ENCODE data around the gene PCSK9. TPM values are rescaled to one million over a fixed set of nuclear protein-coding genes. Genes with fewer than 3 reads are reported as not detected.

PCSK9 gene
- total and polyA plus RNA-seq, 4 donors, result 10.8 to 112 (median 58.5) TPM

GRCh38 chr1:55018395-55018794, 21.0 kb upstream of the PCSK9 start:
- Histone ChIP-seq H3K27me3 (ENCODE audit: control insufficient read depth in 4 of 4, insufficient read depth in 4 of 4, low read length in 3 of 4) (no peaks in the 10 kb centered on the region), H3K9ac (ENCODE audit: low read depth in 1 of 2, low read length in 2 of 2) (no peak overlapping the region), H3K9me3 (ENCODE audit: control insufficient read depth in 4 of 4, low read length in 3 of 4) (no peaks in the 10 kb centered on the region), H3K4me1 (ENCODE audit: control insufficient read depth in 4 of 4, insufficient read depth in 4 of 4, low read length in 3 of 4) (peaks cover 0 to 8% (median 2%) of the 10 kb centered on the region in 4 donors), H3K4me3 (ENCODE audit: low read depth in 1 of 3, low read length in 3 of 3) (no peak overlapping the region), H3K36me3 (ENCODE audit: control insufficient read depth in 4 of 4, insufficient read depth in 3 of 4, low read depth in 1 of 4, low read length in 3 of 4) (no peaks in the 10 kb centered on the region), H3K27ac (ENCODE audit: low read depth in 1 of 2, low read length in 2 of 2) (no peak overlapping the region)
- TF ChIP-seq REST (IDR thresholded peaks at IDR 0.05) (no peak), FOXA1 (IDR thresholded peaks at IDR 0.05) (no peak), JUND (IDR thresholded peaks at IDR 0.05) (no peak), RXRA (IDR thresholded peaks at IDR 0.05) (no peak), SP1 (IDR thresholded peaks at IDR 0.05) (no peak), ATF3 (IDR thresholded peaks at IDR 0.05) (no peak), HNF4A (conservative IDR thresholded peaks at IDR 0.05) (no peak), MAX (IDR thresholded peaks at IDR 0.05) (no peak), RAD21 (IDR thresholded peaks at IDR 0.05) (no peak), GABPA (IDR thresholded peaks at IDR 0.05 in 1 of 2, conservative IDR thresholded peaks at IDR 0.05 in 1 of 2) (no peak), EGR1 (IDR thresholded peaks at IDR 0.05; ENCODE audit: low read depth in 2 of 2) (no peak), CTCF (IDR thresholded peaks at IDR 0.05; ENCODE audit: low read depth, low read length, missing input control) (no peak), NR2F2 (IDR thresholded peaks at IDR 0.05) (no peak), ZBTB33 (IDR thresholded peaks at IDR 0.05) (no peak), HNF4G (IDR thresholded peaks at IDR 0.05) (no peak), YY1 (IDR thresholded peaks at IDR 0.05) (no peak), FOXA2 (IDR thresholded peaks at IDR 0.05) (no peak)
- no peak for DNase-seq (ENCODE audit: low spot score)
- WGBS, result 93% methylated on average over 9 of the region's 9 CpGs

Measured in liver (tissue), 9 donors.